Lung (tissue), 12 donors: ENCODE results near the gene SPATA4. TPM values are rescaled to one million over a fixed set of nuclear protein-coding genes. Genes with fewer than 3 reads are reported as not detected.
A peak's percentile ranks its signal among the peaks of the same experiment; 100 is the strongest.

Experiments used
- ATAC-seq: fragments of 200-7000 bp; cut with Tn5 transposase; one replicate; pipeline ENCODE4 v1.9.1; 2020; ENCODE audit warnings: moderate number of reproducible peaks; ENCODE audit not compliant: insufficient read depth, low FRiP score
- DNase-seq, 3 donors: peaks; one replicate each; pipeline ENCODE4 v3.0.0-alpha.2; 2013 to 2017
- H3K27ac ChIP-seq, 2 donors: one replicate each; pipeline ENCODE4 v1.5.1; 2013; ENCODE audit warnings: mild to moderate bottlenecking in 2 of 2, moderate library complexity in 2 of 2, control low read depth in 1 of 2, inconsistent platforms in 1 of 2, low read depth in 1 of 2, low read length in 1 of 2
- H3K27me3 ChIP-seq, 3 donors: one replicate each; pipeline ENCODE4 v1.5.1; 2013; ENCODE audit warnings: low read length in 2 of 3; ENCODE audit not compliant: control insufficient read depth in 3 of 3, insufficient read depth in 3 of 3
- H3K36me3 ChIP-seq, 4 donors: one replicate each; pipeline ENCODE4 v1.5.1; 2013; ENCODE audit warnings: low read length in 4 of 4, mild to moderate bottlenecking in 1 of 4, moderate library complexity in 1 of 4; ENCODE audit not compliant: control insufficient read depth in 4 of 4, insufficient read depth in 4 of 4
- H3K4me1 ChIP-seq, 5 donors: one replicate each; pipeline ENCODE4 v1.5.1; 2013; ENCODE audit warnings: low read length in 5 of 5, mild to moderate bottlenecking in 2 of 5, moderate library complexity in 1 of 5; ENCODE audit not compliant: control insufficient read depth in 5 of 5, insufficient read depth in 5 of 5
- H3K4me3 ChIP-seq: one replicate; pipeline ENCODE4 v1.5.1; 2013; ENCODE audit warnings: mild to moderate bottlenecking, control low read depth, moderate library complexity
- H3K9ac ChIP-seq, 2 donors: one replicate each; pipeline ENCODE4 v1.5.1; 2013; ENCODE audit warnings: low read length in 2 of 2, control low read depth in 1 of 2; ENCODE audit not compliant: insufficient read depth in 1 of 2
- H3K9me3 ChIP-seq, 4 donors: one replicate each; pipeline ENCODE4 v1.5.1; 2013; ENCODE audit warnings: low read length in 3 of 4, mild to moderate bottlenecking in 1 of 4, moderate library complexity in 1 of 4; ENCODE audit not compliant: control insufficient read depth in 4 of 4, insufficient read depth in 3 of 4
- CTCF ChIP-seq: IDR thresholded peaks from 2 replicates; pipeline ENCODE4 v1.5.1; 2012; ENCODE audit warnings: mild to moderate bottlenecking; ENCODE audit errors: control extremely low read depth, extremely low read depth
- WGBS, 2 donors: extraction: QIAGEN DNeasy Blood & Tissue Kit; methylation state at CpG; one replicate each; pipeline ENCODE4 v1.1.7; 2013; 5-methylcytosine and 5-hydroxymethylcytosine counted together
- polyA plus RNA-seq, 2 donors: library from polyadenylated mRNA; stranded (reverse); fragments of 200-250 nt; gene quantifications; one replicate each; pipeline ENCODE4 v1.2.1, GENCODE V29; 2013
- total RNA-seq, 2 donors: library from RNA; depleted of rRNA in 1 of 2; stranded (reverse); fragments of >200 nt in 1 of 2; gene quantifications; one replicate each; pipeline ENCODE4 v1.2.1, GENCODE V29; 2014 to 2021
- donor health status: control.
- donor health status: control.
- donor health status: Bipolar disorder and iron deficiency.
- donor health status: healthy.
- donor health status: DM: yes; HTN: yes; CAD: no.

Gene SPATA4
- total and polyA plus RNA-seq, 4 donors = 1.1 to 4.1 (median 2.2) TPM

GRCh38 chr4:176209535-176209934 is 14.2 kb upstream of the SPATA4 start:
- Histone ChIP-seq H3K9me3 (no peaks in the 10 kb centered on the region), H3K27me3 (no peaks in the 10 kb centered on the region), H3K27ac (no peak overlapping the region), H3K36me3 (no peaks in the 10 kb centered on the region), H3K4me3 (no peak overlapping the region), H3K9ac (no peak overlapping the region), H3K4me1 (no peaks in the 10 kb centered on the region)
- DNase-seq (no peak), ATAC-seq (no peak)
- WGBS, 2 donors = 88 to 96% methylated on average over 4 of the region's 4 CpGs
- no peak for TF ChIP-seq CTCF

GRCh38 chr4:176207839-176208238 is 12.5 kb upstream of the SPATA4 start:
- DNase-seq (no peak), ATAC-seq (no peak)
- H3K4me3 ChIP-seq = no peak overlapping the region
- no peak overlapping the region for H3K27ac ChIP-seq
- no peak overlapping the region for H3K9ac ChIP-seq
- no peaks in the 10 kb centered on the region for H3K27me3 ChIP-seq
- no peak for TF ChIP-seq CTCF
- H3K36me3 ChIP-seq = no peaks in the 10 kb centered on the region
- H3K4me1 ChIP-seq = no peaks in the 10 kb centered on the region
- WGBS, 2 donors = 86 to 93% methylated on average over 5 of the region's 5 CpGs
- H3K9me3 ChIP-seq = no peaks in the 10 kb centered on the region

GRCh38 chr4:176205299-176205698 is 9.9 kb upstream of the SPATA4 start:
- H3K36me3 ChIP-seq = no peaks in the 10 kb centered on the region
- peaks cover 0 to 1% (median 0%) of the 10 kb centered on the region in 4 donors for H3K9me3 ChIP-seq
- no peak for DNase-seq
- WGBS, 2 donors = 62 to 63% methylated on average over 4 of the region's 4 CpGs
- H3K4me3 ChIP-seq = no peak overlapping the region
- no peak for TF ChIP-seq CTCF
- no peaks in the 10 kb centered on the region for H3K27me3 ChIP-seq
- H3K9ac ChIP-seq = no peak overlapping the region
- ATAC-seq = no peak
- no peaks in the 10 kb centered on the region for H3K4me1 ChIP-seq
- H3K27ac ChIP-seq = no peak overlapping the region

- H3K4me3 ChIP-seq = no peak overlapping the region
- ATAC-seq = no peak
- no peaks in the 10 kb centered on the region for H3K36me3 ChIP-seq
- H3K27me3 ChIP-seq = no peaks in the 10 kb centered on the region
- DNase-seq = no peak
- H3K27ac ChIP-seq = peak overlapping the region in 1 of 2 donors; percentile 15
- H3K9me3 ChIP-seq = peaks cover 0 to 2% (median 0%) of the 10 kb centered on the region in 4 donors
- H3K9ac ChIP-seq = no peak overlapping the region
- WGBS, 2 donors = 68 to 83% methylated on average over 8 of the region's 8 CpGs
- TF ChIP-seq CTCF = no peak
- peaks cover 0 to 5% (median 0%) of the 10 kb centered on the region in 5 donors for H3K4me1 ChIP-seq
Observed at GRCh38 chr4:176198316-176198903, 3.0 kb upstream of the SPATA4 start.
